ENCODE measurements around the gene COL6A2.

COL6A2 gene

GRCh38 chr21:46153247-46154154 lies 55.6 kb downstream of the COL6A2 start:
- Histone ChIP-seq H3K4me2 (no peak overlapping the region), H3K4me3 (no peak overlapping the region), H4K20me1 (no peaks in the 10 kb centered on the region), H3K27me3 (no peaks in the 10 kb centered on the region), H3K4me1 (no peaks in the 10 kb centered on the region), H3K36me3 (no peaks in the 10 kb centered on the region), H3K27ac (no peak overlapping the region), H3K9me3 (no peaks in the 10 kb centered on the region), H3K9ac (no peak overlapping the region)
- no peak for TF ChIP-seq Cebpa-rat (IDR thresholded peaks at IDR 0.05)

- H3K4me2 ChIP-seq, result no peak overlapping the region
- H3K9ac ChIP-seq, result no peak overlapping the region
- no peak overlapping the region for H3K4me3 ChIP-seq
- no peaks in the 10 kb centered on the region for H3K9me3 ChIP-seq
- H3K36me3 ChIP-seq, result no peaks in the 10 kb centered on the region
- no peaks in the 10 kb centered on the region for H4K20me1 ChIP-seq
- H3K4me1 ChIP-seq, result no peaks in the 10 kb centered on the region
- H3K27me3 ChIP-seq, result no peaks in the 10 kb centered on the region
- H3K27ac ChIP-seq, result no peak overlapping the region
- no peak for TF ChIP-seq Cebpa-rat (IDR thresholded peaks at IDR 0.05)
Measured at GRCh38 chr21:46154155-46154954, 56.4 kb downstream of the COL6A2 start.

GRCh38 chr21:46154955-46155513 lies 57.1 kb downstream of the COL6A2 start:
- no peaks in the 10 kb centered on the region for H3K27me3 ChIP-seq
- H3K4me1 ChIP-seq, result no peaks in the 10 kb centered on the region
- H4K20me1 ChIP-seq, result no peaks in the 10 kb centered on the region
- H3K27ac ChIP-seq, result no peak overlapping the region
- no peaks in the 10 kb centered on the region for H3K36me3 ChIP-seq
- TF ChIP-seq Cebpa-rat (IDR thresholded peaks at IDR 0.05), result no peak
- H3K4me3 ChIP-seq, result no peak overlapping the region
- H3K4me2 ChIP-seq, result no peak overlapping the region
- H3K9me3 ChIP-seq, result no peaks in the 10 kb centered on the region
- H3K9ac ChIP-seq, result no peak overlapping the region

- Histone ChIP-seq H3K36me3 (no peaks in the 10 kb centered on the region), H3K27ac (no peak within 1 kb of the TSS), H4K20me1 (no peaks in the 10 kb centered on the region), H3K9ac (no peak within 1 kb of the TSS), H3K27me3 (no peaks in the 10 kb centered on the region), H3K4me1 (no peaks in the 10 kb centered on the region), H3K4me3 (no peak within 1 kb of the TSS), H3K4me2 (no peak within 1 kb of the TSS), H3K9me3 (no peaks in the 10 kb centered on the region)
- TF ChIP-seq Cebpa-rat (IDR thresholded peaks at IDR 0.05), result no peak
Measured at GRCh38 chr21:46155514-46156377, 57.8 kb downstream of the COL6A2 start, which contains the start of gene FTCD. TSS of gene FTCD (minus strand) at chr21:46155579. CDS start at chr21:46155523, 56 bp downstream.

GRCh38 chr21:46156378-46156645 lies 58.4 kb downstream of the COL6A2 start:
- Histone ChIP-seq H3K27me3 (no peaks in the 10 kb centered on the region), H3K9ac (no peak overlapping the region), H3K4me1 (no peaks in the 10 kb centered on the region), H3K4me2 (no peak overlapping the region), H3K27ac (no peak overlapping the region), H3K4me3 (no peak overlapping the region), H3K36me3 (peaks cover 4% of the 10 kb centered on the region), H4K20me1 (no peaks in the 10 kb centered on the region), H3K9me3 (peaks cover 4% of the 10 kb centered on the region)
- TF ChIP-seq Cebpa-rat (IDR thresholded peaks at IDR 0.05), result no peak

- no peak for TF ChIP-seq Cebpa-rat (IDR thresholded peaks at IDR 0.05)
- Histone ChIP-seq H3K4me3 (no peak overlapping the region), H3K9ac (no peak overlapping the region), H3K36me3 (peaks cover 7% of the 10 kb centered on the region), H3K4me1 (no peaks in the 10 kb centered on the region), H4K20me1 (no peaks in the 10 kb centered on the region), H3K27me3 (no peaks in the 10 kb centered on the region), H3K9me3 (peaks cover 8% of the 10 kb centered on the region), H3K27ac (no peak overlapping the region), H3K4me2 (no peak overlapping the region)
Measured at GRCh38 chr21:46156678-46157077, 58.8 kb downstream of the COL6A2 start.

- Histone ChIP-seq H3K27me3 (no peaks in the 10 kb centered on the region), H3K9me3 (peaks cover 11% of the 10 kb centered on the region), H3K27ac (no peak overlapping the region), H3K36me3 (peaks cover 10% of the 10 kb centered on the region), H3K4me1 (no peaks in the 10 kb centered on the region), H3K9ac (no peak overlapping the region), H3K4me3 (no peak overlapping the region), H4K20me1 (no peaks in the 10 kb centered on the region), H3K4me2 (no peak overlapping the region)
- no peak for TF ChIP-seq Cebpa-rat (IDR thresholded peaks at IDR 0.05)
Measured at GRCh38 chr21:46157396-46157986, 59.6 kb downstream of the COL6A2 start.

- Histone ChIP-seq H3K9me3 (peaks cover 11% of the 10 kb centered on the region), H3K4me2 (no peak overlapping the region), H3K4me3 (no peak overlapping the region), H4K20me1 (no peaks in the 10 kb centered on the region), H3K27me3 (no peaks in the 10 kb centered on the region), H3K27ac (no peak overlapping the region), H3K9ac (no peak overlapping the region), H3K4me1 (no peaks in the 10 kb centered on the region), H3K36me3 (peaks cover 10% of the 10 kb centered on the region)
- TF ChIP-seq Cebpa-rat (IDR thresholded peaks at IDR 0.05), result no peak
Measured at GRCh38 chr21:46157987-46158451, 60.1 kb downstream of the COL6A2 start.

Data from BLaER1 (cell line).